GM12873 (cell line): ENCODE measurements around the gene SIN3B.

Experiments used
- TF ChIP-seq, protein P1 (sequence below): IDR thresholded peaks from 2 replicates; pipeline ENCODE4 v1.5.1; 2012; ENCODE audit warnings: low read depth, mild to moderate bottlenecking, moderate library complexity, low read length, control low read depth; ENCODE audit not compliant: insufficient read depth; ENCODE audit errors: missing control alignments

Gene SIN3B

GRCh38 chr19:16908759-16909158 lies 79.6 kb downstream of the SIN3B start:
- TF ChIP-seq, protein P1, sequence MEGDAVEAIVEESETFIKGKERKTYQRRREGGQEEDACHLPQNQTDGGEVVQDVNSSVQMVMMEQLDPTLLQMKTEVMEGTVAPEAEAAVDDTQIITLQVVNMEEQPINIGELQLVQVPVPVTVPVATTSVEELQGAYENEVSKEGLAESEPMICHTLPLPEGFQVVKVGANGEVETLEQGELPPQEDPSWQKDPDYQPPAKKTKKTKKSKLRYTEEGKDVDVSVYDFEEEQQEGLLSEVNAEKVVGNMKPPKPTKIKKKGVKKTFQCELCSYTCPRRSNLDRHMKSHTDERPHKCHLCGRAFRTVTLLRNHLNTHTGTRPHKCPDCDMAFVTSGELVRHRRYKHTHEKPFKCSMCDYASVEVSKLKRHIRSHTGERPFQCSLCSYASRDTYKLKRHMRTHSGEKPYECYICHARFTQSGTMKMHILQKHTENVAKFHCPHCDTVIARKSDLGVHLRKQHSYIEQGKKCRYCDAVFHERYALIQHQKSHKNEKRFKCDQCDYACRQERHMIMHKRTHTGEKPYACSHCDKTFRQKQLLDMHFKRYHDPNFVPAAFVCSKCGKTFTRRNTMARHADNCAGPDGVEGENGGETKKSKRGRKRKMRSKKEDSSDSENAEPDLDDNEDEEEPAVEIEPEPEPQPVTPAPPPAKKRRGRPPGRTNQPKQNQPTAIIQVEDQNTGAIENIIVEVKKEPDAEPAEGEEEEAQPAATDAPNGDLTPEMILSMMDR: no peak

DNA sequence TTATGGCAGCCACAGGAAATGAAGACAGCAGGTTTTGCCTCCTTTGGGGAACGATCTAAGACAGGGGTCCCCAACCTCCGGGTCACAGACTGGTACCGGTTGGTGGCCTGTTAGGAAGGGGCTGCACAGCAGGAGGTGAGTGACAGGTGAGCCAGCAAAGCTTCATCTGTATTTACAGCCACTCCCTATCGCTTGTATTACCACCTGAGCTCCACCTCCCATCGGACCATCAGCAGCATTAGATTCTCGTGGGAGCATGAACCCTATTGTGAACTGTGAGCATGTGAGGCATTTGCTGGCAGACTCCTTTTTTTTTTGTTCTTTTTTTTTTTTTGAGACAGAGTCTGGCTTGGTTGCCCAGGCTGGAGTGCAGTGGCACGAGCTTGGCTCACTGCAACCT lies 81.8 kb downstream of the SIN3B start:
- TF ChIP-seq, protein P1: no peak

DNA sequence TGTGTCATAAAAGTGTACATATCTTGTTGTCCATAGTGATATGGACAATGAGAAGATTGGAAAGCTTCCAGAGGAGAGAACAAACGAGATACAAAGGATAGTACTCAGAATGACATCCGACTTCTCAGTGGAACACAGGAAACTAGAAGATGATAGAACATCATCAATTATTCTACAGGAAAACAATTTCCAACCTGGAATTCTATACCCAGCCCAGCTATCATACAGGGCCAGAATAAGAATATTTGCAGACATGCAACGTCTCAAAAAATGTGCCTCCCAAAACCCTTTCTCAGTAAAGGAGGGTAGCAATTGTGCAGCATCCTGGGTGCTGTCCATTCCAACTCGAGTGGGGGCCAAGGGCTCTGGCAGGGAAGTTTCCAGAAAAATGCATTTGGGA lies 83.6 kb downstream of the SIN3B start:
- TF ChIP-seq, protein P1: no peak

GRCh38 chr19:16914421-16914820 lies 85.2 kb downstream of the SIN3B start:
- TF ChIP-seq, protein P1: no peak

DNA sequence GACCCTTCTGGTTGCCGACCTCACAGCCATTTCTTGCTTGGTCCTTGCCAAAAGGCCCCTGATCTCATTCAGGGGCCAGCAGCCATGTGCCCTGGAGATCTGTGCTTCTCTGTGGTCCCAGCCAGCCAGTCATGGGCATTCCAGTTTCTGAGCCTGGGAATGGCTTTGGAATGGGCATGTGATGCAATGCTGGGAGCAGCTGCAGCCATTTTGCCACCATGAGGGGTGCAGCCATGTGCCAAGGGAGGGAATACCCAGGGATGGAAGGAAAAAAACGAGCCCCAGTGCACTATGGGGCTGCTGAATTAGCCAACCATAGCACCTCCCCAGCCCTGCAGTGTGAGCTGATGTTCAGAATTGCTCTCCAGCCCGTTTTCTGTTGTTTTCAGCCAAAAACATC lies 85.9 kb downstream of the SIN3B start:
- TF ChIP-seq, protein P1: no peak

DNA sequence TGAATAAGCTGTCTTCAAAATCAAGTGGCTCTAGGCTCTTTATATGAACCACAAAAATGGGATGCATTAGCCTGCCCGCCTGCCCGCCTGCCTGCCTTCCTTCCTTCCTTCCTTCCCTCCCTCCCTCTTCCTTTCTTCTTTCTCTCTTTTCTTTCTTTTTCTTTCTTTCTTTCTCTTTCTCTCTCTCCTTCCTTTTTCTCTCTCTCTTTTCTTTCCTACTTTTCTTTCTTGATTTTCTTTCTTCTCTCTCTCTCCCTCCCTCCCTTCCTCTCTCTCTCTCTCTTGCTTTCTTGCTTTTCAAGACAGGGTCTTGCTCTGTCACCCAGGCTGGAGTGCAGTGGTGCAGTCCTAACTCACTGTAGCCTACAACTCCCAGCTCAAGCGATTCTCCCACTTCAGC lies 86.5 kb downstream of the SIN3B start:
- TF ChIP-seq, protein P1: no peak

DNA sequence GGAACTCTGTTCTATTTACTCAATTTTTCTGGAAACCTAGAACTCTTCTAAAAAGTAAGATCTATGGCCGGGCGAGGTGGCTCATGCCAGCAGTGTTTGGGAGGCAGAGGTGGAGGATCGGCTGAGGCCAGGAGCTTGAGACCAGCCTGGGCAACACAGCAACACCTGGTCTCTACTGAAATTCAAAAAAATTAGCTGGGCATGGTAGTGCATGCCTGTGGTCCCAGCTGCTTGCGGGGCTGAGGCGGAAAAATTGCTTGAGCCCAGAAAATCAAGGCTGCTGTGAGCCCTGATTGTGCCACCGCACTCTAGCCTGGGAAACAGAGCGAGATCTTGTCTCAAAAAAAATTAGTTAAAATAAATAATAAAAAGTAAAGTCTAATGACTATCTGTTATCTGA lies 88.2 kb downstream of the SIN3B start:
- TF ChIP-seq, protein P1: no peak

GRCh38 chr19:16919496-16919895 lies 90.3 kb downstream of the SIN3B start:
- TF ChIP-seq, protein P1: no peak
